Type B pancreatic cell (in vitro differentiated cells): ENCODE measurements around the gene B4GALT6. TPM values are rescaled to one million over a fixed set of nuclear protein-coding genes. Genes with fewer than 3 reads are reported as not detected.

Experiments used
- DNase-seq: peaks from one replicate; pipeline ENCODE4 v3.0.0; 2021; ENCODE audit warnings: mixed read lengths; ENCODE audit not compliant: unreplicated experiment; ENCODE audit errors: extremely low spot score
- H3K27ac Mint-ChIP-seq: 2 replicates; pipeline ENCODE4 v1.8.0; 2021; ENCODE audit warnings: mild to moderate bottlenecking, mixed read lengths
- H3K27me3 Mint-ChIP-seq: 2 replicates; pipeline ENCODE4 v1.8.0; 2021; ENCODE audit warnings: mixed read lengths
- H3K36me3 Mint-ChIP-seq: 2 replicates; pipeline ENCODE4 v1.8.0; 2021; ENCODE audit warnings: mixed read lengths
- H3K4me1 Mint-ChIP-seq: one replicate; pipeline ENCODE4 v1.8.0; 2021; ENCODE audit warnings: mixed read lengths; ENCODE audit not compliant: unreplicated experiment
- H3K4me3 Mint-ChIP-seq: 2 replicates; pipeline ENCODE4 v1.8.0; 2021; ENCODE audit warnings: mild to moderate bottlenecking, mixed read lengths
- H3K9me3 Mint-ChIP-seq: 2 replicates; pipeline ENCODE4 v1.8.0; 2021; ENCODE audit warnings: mixed read lengths
- total RNA-seq: library from RNA; stranded (reverse); gene quantifications from 2 replicates; pipeline ENCODE4 v1.2.1, GENCODE V29; 2021; ENCODE audit warnings: low replicate concordance
- TF ChIP-seq, protein P1 (sequence below): fragments of 200-600 bp; sonication (generic); conservative IDR thresholded peaks from 2 replicates; pipeline ENCODE4 v1.5.0; 2021; ENCODE audit warnings: antibody characterized with exemption, mild to moderate bottlenecking

B4GALT6 gene
- total RNA-seq, 1 donor from 2014 or later, result 35.9 TPM

DNA sequence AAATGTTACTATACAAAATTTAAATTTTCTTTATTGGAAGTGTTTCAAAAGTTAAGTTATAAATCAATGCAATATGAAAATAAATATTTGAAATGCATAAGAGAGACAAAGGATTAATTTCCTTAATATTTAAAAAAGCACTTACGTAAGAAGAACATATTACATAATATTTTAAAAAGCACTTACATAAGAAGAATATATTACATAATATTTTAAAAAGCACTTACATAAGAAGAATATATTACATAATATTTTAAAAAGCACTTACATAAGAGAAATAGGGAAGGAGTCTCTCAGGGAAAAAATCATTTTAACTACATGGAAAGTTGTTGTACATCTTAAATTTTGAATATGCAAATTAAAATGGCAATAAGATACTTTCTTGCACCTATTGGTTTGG lies 17.4 kb upstream of the B4GALT6 start:
- H3K9me3 Mint-ChIP-seq, result no peaks in the 10 kb centered on the region
- H3K27me3 Mint-ChIP-seq, result no peaks in the 10 kb centered on the region

DNA sequence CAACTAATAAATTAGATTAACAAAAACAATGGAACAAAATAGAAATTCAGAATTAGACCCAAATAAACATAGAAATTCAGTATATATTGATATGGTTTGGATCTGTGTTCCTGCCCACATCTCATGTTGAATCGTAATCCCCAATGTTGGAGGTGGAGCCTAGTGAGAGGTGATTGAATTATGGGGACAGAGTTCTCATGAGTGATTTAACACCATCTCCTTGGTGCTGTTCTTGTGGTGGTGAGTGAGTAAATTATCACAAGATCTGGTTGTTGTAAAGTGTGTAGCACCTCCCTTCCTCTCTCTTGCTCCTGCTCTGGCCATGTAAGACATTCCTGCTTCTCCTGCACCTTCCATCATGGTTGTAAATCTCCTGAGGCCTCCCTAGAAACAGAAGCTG lies 16.6 kb upstream of the B4GALT6 start:
- DNase-seq, result no peak
- peaks cover 3% of the 10 kb centered on the region for H3K36me3 Mint-ChIP-seq
- H3K4me3 Mint-ChIP-seq, result no peak overlapping the region
- no peaks in the 10 kb centered on the region for H3K27me3 Mint-ChIP-seq
- H3K9me3 Mint-ChIP-seq, result no peaks in the 10 kb centered on the region
- TF ChIP-seq, protein P1, sequence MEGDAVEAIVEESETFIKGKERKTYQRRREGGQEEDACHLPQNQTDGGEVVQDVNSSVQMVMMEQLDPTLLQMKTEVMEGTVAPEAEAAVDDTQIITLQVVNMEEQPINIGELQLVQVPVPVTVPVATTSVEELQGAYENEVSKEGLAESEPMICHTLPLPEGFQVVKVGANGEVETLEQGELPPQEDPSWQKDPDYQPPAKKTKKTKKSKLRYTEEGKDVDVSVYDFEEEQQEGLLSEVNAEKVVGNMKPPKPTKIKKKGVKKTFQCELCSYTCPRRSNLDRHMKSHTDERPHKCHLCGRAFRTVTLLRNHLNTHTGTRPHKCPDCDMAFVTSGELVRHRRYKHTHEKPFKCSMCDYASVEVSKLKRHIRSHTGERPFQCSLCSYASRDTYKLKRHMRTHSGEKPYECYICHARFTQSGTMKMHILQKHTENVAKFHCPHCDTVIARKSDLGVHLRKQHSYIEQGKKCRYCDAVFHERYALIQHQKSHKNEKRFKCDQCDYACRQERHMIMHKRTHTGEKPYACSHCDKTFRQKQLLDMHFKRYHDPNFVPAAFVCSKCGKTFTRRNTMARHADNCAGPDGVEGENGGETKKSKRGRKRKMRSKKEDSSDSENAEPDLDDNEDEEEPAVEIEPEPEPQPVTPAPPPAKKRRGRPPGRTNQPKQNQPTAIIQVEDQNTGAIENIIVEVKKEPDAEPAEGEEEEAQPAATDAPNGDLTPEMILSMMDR, result no peak
- no peak overlapping the region for H3K27ac Mint-ChIP-seq
- H3K4me1 Mint-ChIP-seq, result no peaks in the 10 kb centered on the region

More for the DNA sequence above, 17.4 kb upstream of the B4GALT6 start:
- no peak overlapping the region for H3K27ac Mint-ChIP-seq
- TF ChIP-seq, protein P1, result no peak
- no peak overlapping the region for H3K4me3 Mint-ChIP-seq
- peaks cover 3% of the 10 kb centered on the region for H3K36me3 Mint-ChIP-seq
- no peak for DNase-seq
- no peaks in the 10 kb centered on the region for H3K4me1 Mint-ChIP-seq

DNA sequence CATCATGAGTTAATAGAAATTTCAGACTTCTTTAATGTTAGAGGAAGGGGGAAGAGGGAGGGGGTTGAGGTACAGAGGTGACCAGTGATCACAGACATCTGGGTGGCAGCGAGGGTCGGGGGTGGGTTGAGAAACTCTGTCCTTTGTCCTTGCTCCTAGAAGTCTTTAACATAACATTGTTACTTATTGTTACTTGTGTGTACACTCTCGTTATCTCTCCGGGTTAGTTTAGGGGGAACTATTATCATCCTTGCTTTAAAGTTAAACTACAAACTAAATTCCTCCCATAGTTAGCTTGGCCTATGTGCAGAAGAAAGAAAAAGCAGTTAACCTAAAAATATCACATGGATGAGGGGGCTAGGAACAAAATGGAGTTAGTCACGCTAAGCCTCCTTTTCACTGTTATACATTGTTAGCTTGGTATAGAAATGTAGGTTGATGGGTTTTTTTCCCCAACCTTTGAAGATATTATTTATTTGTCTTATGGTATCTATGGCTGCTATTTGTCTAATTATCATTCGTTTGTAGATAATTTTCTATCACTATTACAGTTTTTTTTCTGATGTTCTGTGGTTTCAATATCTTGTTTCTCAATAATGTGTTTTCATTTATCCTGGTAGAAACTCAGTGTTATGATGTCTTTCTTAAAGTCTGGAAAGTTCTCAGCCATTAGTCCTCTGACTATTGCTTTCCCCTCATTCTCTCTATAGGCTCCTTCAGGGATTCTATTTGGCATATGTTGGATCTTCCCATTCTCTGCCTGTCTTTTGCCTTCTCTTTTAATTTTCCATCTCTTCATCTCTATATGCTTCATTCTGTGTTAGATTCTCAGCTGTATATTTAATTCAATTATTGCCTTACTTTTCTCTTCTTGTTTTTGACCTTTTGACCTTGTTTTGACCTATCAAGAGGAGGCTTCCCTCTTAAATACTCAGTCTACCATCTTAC lies 13.2 kb upstream of the B4GALT6 start:
- Mint-ChIP-seq H3K4me3 (no peak overlapping the region), H3K27me3 (no peaks in the 10 kb centered on the region), H3K9me3 (no peaks in the 10 kb centered on the region), H3K4me1 (no peaks in the 10 kb centered on the region), H3K27ac (no peak overlapping the region), H3K36me3 (peaks cover 3% of the 10 kb centered on the region)
- DNase-seq, result no peak
- TF ChIP-seq, protein P1, result no peak

DNA sequence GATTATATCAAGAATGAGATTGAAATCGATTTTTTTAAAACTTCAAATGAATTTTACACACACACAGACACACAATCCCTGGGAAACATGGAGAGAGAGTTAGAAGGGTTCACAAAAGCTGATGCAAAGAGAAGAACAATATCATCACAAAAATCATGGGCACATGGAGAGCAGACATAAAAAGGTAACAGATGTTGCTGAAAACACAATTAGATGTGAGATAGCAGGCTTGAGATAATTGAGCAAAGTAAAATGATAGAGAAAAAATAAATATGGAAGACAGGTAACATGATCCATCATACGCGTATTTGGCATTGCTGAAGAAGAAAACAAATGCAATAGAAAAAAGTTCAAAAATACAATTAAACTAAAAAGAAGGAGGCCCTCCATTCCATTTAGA lies 11.6 kb upstream of the B4GALT6 start:
- Mint-ChIP-seq H3K27me3 (no peaks in the 10 kb centered on the region), H3K27ac (no peak overlapping the region), H3K36me3 (peaks cover 3% of the 10 kb centered on the region), H3K4me3 (no peak overlapping the region), H3K4me1 (no peaks in the 10 kb centered on the region), H3K9me3 (no peaks in the 10 kb centered on the region)
- TF ChIP-seq, protein P1, result no peak
- no peak for DNase-seq

DNA sequence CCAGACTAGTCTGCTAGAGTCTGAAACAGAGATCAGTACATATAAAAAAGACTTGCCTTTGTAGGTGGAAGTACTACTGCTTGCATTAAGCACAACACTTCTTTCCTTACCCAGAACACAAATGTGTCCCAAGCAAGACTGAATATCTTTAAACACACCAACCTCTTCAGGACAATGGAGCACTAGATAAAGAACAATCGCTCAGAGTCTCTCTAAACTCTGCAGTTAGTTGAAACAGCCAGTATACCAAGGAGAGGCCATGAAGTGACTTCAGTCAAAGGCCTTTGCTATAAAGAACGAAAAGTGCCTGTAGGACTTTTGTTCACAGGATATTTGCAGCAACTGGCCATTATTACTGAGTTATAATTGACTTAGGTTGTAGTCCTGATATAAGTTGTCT lies 9.9 kb upstream of the B4GALT6 start:
- Mint-ChIP-seq H3K36me3 (peaks cover 3% of the 10 kb centered on the region), H3K27me3 (no peaks in the 10 kb centered on the region), H3K4me1 (no peaks in the 10 kb centered on the region), H3K27ac (no peak overlapping the region), H3K4me3 (no peak overlapping the region), H3K9me3 (no peaks in the 10 kb centered on the region)
- TF ChIP-seq, protein P1, result no peak
- no peak for DNase-seq
